ENCODE results near the gene ASXL3. TPM values are rescaled to one million over a fixed set of nuclear protein-coding genes. Genes with fewer than 3 reads are reported as not detected.

ASXL3 gene
- total RNA-seq, 1 donor from 2014 or later: 8.2 TPM

GRCh38 chr18:33584548-33585430 lies 6.8 kb downstream of the ASXL3 start:
- Mint-ChIP-seq H3K4me3 (ENCODE audit: unreplicated experiment) (no peak overlapping the region), H3K27ac (ENCODE audit: unreplicated experiment) (no peak overlapping the region), H3K4me1 (ENCODE audit: low read depth, unreplicated experiment) (peaks cover 11% of the 10 kb centered on the region), H3K9me3 (ENCODE audit: unreplicated experiment) (no peaks in the 10 kb centered on the region), H3K36me3 (ENCODE audit: low read depth, unreplicated experiment) (no peaks in the 10 kb centered on the region), H3K27me3 (ENCODE audit: low read depth, unreplicated experiment) (no peaks in the 10 kb centered on the region)
- Histone ChIP-seq H3K36me3 (ENCODE audit: insufficient read depth, low read length) (no peaks in the 10 kb centered on the region), H3K4me2 (ENCODE audit: low read length) (no peak overlapping the region), H3K27ac (ENCODE audit: low read depth, low read length) (no peak overlapping the region), H3K4me1 (ENCODE audit: insufficient read depth, low read length) (no peaks in the 10 kb centered on the region), H3K79me2 (ENCODE audit: insufficient read depth, low read length) (no peaks in the 10 kb centered on the region), H2AFZ (ENCODE audit: low read depth, low read length) (no peak overlapping the region), H3K9ac (ENCODE audit: low read length) (no peak overlapping the region), H3K4me3 (ENCODE audit: insufficient read depth, low read depth, low read length) (no peak overlapping the region), H3K9me3 (ENCODE audit: insufficient read depth, low read depth, low read length) (no peaks in the 10 kb centered on the region), H3K27me3 (ENCODE audit: insufficient read depth, low read length) (peaks cover 3% of the 10 kb centered on the region), H4K20me1 (ENCODE audit: insufficient read depth, low read length) (no peaks in the 10 kb centered on the region)
- FAIRE-seq: no peak
- no peak for DNase-seq (ENCODE audit: low read depth)
- no peak for TF ChIP-seq EZH2 (IDR thresholded peaks at IDR 0.05; ENCODE audit: insufficient read depth, low read length)
- no peak for TF ChIP-seq CTCF (IDR thresholded peaks at IDR 0.05; ENCODE audit: insufficient read depth, low read depth, low read length)

GRCh38 chr18:33585431-33585775 lies 7.4 kb downstream of the ASXL3 start:
- no peak for DNase-seq (ENCODE audit: low read depth)
- no peaks in the 10 kb centered on the region for H3K4me1 ChIP-seq (ENCODE audit: insufficient read depth, low read length)
- Mint-ChIP-seq H3K27me3 (ENCODE audit: low read depth, unreplicated experiment) (no peaks in the 10 kb centered on the region), H3K9me3 (ENCODE audit: unreplicated experiment) (no peaks in the 10 kb centered on the region), H3K4me3 (ENCODE audit: unreplicated experiment) (no peak overlapping the region), H3K4me1 (ENCODE audit: low read depth, unreplicated experiment) (peaks cover 11% of the 10 kb centered on the region), H3K27ac (ENCODE audit: unreplicated experiment) (no peak overlapping the region), H3K36me3 (ENCODE audit: low read depth, unreplicated experiment) (no peaks in the 10 kb centered on the region)
- H3K27me3 ChIP-seq (ENCODE audit: insufficient read depth, low read length): no peaks in the 10 kb centered on the region
- TF ChIP-seq CTCF (IDR thresholded peaks at IDR 0.05; ENCODE audit: insufficient read depth, low read depth, low read length): no peak
- TF ChIP-seq EZH2 (IDR thresholded peaks at IDR 0.05; ENCODE audit: insufficient read depth, low read length): no peak
- H3K27ac ChIP-seq (ENCODE audit: low read depth, low read length): no peak overlapping the region
- no peaks in the 10 kb centered on the region for H4K20me1 ChIP-seq (ENCODE audit: insufficient read depth, low read length)
- no peak for FAIRE-seq
- no peaks in the 10 kb centered on the region for H3K36me3 ChIP-seq (ENCODE audit: insufficient read depth, low read length)
- H3K4me3 ChIP-seq (ENCODE audit: insufficient read depth, low read depth, low read length): no peak overlapping the region
- no peaks in the 10 kb centered on the region for H3K79me2 ChIP-seq (ENCODE audit: insufficient read depth, low read length)
- H3K9me3 ChIP-seq (ENCODE audit: insufficient read depth, low read depth, low read length): no peaks in the 10 kb centered on the region
- H3K4me2 ChIP-seq (ENCODE audit: low read length): no peak overlapping the region
- no peak overlapping the region for H3K9ac ChIP-seq (ENCODE audit: low read length)
- no peak overlapping the region for H2AFZ ChIP-seq (ENCODE audit: low read depth, low read length)

GRCh38 chr18:33588361-33588760 lies 10.3 kb downstream of the ASXL3 start:
- H3K4me3 Mint-ChIP-seq (ENCODE audit: unreplicated experiment): no peak overlapping the region
- H3K27ac ChIP-seq (ENCODE audit: low read depth, low read length): no peak overlapping the region
- no peaks in the 10 kb centered on the region for H4K20me1 ChIP-seq (ENCODE audit: insufficient read depth, low read length)
- no peaks in the 10 kb centered on the region for H3K4me1 ChIP-seq (ENCODE audit: insufficient read depth, low read length)
- no peak overlapping the region for H3K27ac Mint-ChIP-seq (ENCODE audit: unreplicated experiment)
- H3K79me2 ChIP-seq (ENCODE audit: insufficient read depth, low read length): no peaks in the 10 kb centered on the region
- FAIRE-seq (no peak), DNase-seq (ENCODE audit: low read depth) (no peak)
- no peaks in the 10 kb centered on the region for H3K27me3 Mint-ChIP-seq (ENCODE audit: low read depth, unreplicated experiment)
- H3K4me1 Mint-ChIP-seq (ENCODE audit: low read depth, unreplicated experiment): peaks cover 14% of the 10 kb centered on the region
- no peaks in the 10 kb centered on the region for H3K9me3 ChIP-seq (ENCODE audit: insufficient read depth, low read depth, low read length)
- H3K9me3 Mint-ChIP-seq (ENCODE audit: unreplicated experiment): peaks cover 2% of the 10 kb centered on the region
- H3K4me2 ChIP-seq (ENCODE audit: low read length): no peak overlapping the region
- H3K36me3 Mint-ChIP-seq (ENCODE audit: low read depth, unreplicated experiment): no peaks in the 10 kb centered on the region
- H2AFZ ChIP-seq (ENCODE audit: low read depth, low read length): no peak overlapping the region
- no peak overlapping the region for H3K9ac ChIP-seq (ENCODE audit: low read length)
- H3K4me3 ChIP-seq (ENCODE audit: insufficient read depth, low read depth, low read length): no peak overlapping the region
- no peaks in the 10 kb centered on the region for H3K27me3 ChIP-seq (ENCODE audit: insufficient read depth, low read length)
- no peak for TF ChIP-seq EZH2 (IDR thresholded peaks at IDR 0.05; ENCODE audit: insufficient read depth, low read length)
- TF ChIP-seq CTCF (IDR thresholded peaks at IDR 0.05; ENCODE audit: insufficient read depth, low read depth, low read length): no peak
- no peaks in the 10 kb centered on the region for H3K36me3 ChIP-seq (ENCODE audit: insufficient read depth, low read length)
